ENCODE data around the gene SNX12. TPM values are rescaled to one million over a fixed set of nuclear protein-coding genes. Genes with fewer than 3 reads are reported as not detected.
"Not testable (repeated sequence)": the region's sequence is repeated elsewhere in the genome, so short reads cannot be mapped to it uniquely, and the experiment has no call there.

The SNX12 gene
- total RNA-seq, 1 experiment from 2014 or later: 48.4 TPM

DNA sequence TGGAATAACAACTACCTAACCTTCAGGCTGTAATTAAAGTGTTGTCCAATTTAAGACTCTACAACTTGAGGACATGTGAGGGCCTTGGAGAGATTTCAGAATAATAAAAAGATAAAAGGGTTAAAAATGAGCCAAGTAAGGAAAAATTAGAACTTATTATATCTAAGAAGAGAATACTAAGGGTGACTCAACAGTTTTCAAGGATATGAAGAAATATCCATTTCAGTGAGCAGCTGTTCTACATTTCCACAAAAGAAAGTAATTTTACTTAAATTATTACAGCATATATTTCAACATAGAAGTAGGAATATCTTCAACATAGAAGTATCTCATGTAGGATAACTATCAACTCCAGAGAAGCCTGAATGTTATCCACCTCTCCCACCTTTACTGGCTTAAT lies 11.3 kb downstream of the SNX12 start:
- intact Hi-C loops (cut with micrococcal nuclease): no loop called here
- POLR2A ChIA-PET (ENCODE audit: unreplicated experiment): no interaction called here
- no peak overlapping the region for H3K27ac ChIP-seq (ENCODE audit: low read length)

DNA sequence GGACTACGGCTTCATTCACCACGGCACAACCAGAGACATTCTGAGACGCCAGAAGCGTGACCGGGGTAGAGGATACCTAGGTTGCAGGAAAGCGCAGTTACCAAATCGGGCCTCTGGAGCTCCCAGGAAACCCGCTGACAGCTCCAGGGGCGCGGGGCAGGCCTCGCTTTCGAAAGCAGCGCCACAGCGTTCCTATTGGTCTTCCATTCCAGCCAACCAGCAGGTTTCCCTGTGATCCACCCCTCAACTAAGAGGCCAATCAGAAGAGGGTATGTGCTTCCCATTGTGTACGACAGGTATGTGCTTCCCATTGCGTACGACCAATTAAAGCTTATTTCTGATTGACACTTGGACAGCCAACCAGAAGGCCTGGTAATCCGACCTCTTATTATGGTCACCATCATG lies 14.9 kb downstream of the SNX12 start:
- ATAC-seq (no peak), DNase-seq (no peak)
- intact Hi-C loops (cut with micrococcal nuclease): no loop called here
- Histone ChIP-seq H3K4me2 (ENCODE audit: low read length) (no peak overlapping the region), H3K9me3 (ENCODE audit: low read length) (no peaks in the 10 kb centered on the region), H3K36me3 (ENCODE audit: low read depth, low read length) (no peaks in the 10 kb centered on the region; the same call in 1 of the 2 replicates), H3K27ac (ENCODE audit: low read length) (no peak overlapping the region), H3K27me3 (ENCODE audit: low read length) (no peaks in the 10 kb centered on the region), H3K9me2 (replicated peaks; ENCODE audit: low read length) (no peaks in the 10 kb centered on the region), H3K4me1 (ENCODE audit: insufficient read depth, low read length) (0 out of 2 replicates have a peak, but pooled peaks cover 11% of the 10 kb centered on the region), H3K9ac (ENCODE audit: low read length) (no peak overlapping the region), H3K79me2 (ENCODE audit: low read length) (no peaks in the 10 kb centered on the region), H3F3A (ENCODE audit: low read length, unreplicated experiment) (no peaks in the 10 kb centered on the region), H4K20me1 (ENCODE audit: low read length) (no peaks in the 10 kb centered on the region), H3K4me3 (ENCODE audit: low read length) (no peak overlapping the region), H2AFZ (ENCODE audit: low read length) (no peak overlapping the region)
- no TSS peak for BruUV-seq (replicated peaks)
- TF ChIP-seq EZH2phosphoT487 (IDR thresholded peaks at IDR 0.05; ENCODE audit: borderline replicate concordance, low read length) (no peak), CTCF (conservative IDR thresholded peaks at IDR 0.05; ENCODE audit: low read depth, low read length) (no peak)
- ChIA-PET POLR2A (ENCODE audit: unreplicated experiment) (no interaction called here), CTCF (no interaction called here)

More for the DNA sequence above, 11.3 kb downstream of the SNX12 start:
- Histone ChIP-seq H3K36me3 (ENCODE audit: low read depth, low read length) (no peaks in the 10 kb centered on the region; the same call in 1 of the 2 replicates), H3K9ac (ENCODE audit: low read length) (no peak overlapping the region), H4K20me1 (ENCODE audit: low read length) (no peaks in the 10 kb centered on the region), H3K4me3 (ENCODE audit: low read length) (no peak overlapping the region), H3F3A (ENCODE audit: low read length, unreplicated experiment) (no peaks in the 10 kb centered on the region), H3K9me2 (replicated peaks; ENCODE audit: low read length) (no peaks in the 10 kb centered on the region), H3K9me3 (ENCODE audit: low read length) (no peaks in the 10 kb centered on the region), H2AFZ (ENCODE audit: low read length) (no peak overlapping the region), H3K27me3 (ENCODE audit: low read length) (no peaks in the 10 kb centered on the region), H3K79me2 (ENCODE audit: low read length) (no peaks in the 10 kb centered on the region), H3K4me2 (ENCODE audit: low read length) (no peak overlapping the region), H3K4me1 (ENCODE audit: insufficient read depth, low read length) (0 out of 2 replicates have a peak, but pooled peaks cover 11% of the 10 kb centered on the region)
- ATAC-seq: no peak
- DNase-seq: no peak
- TF ChIP-seq EZH2phosphoT487 (IDR thresholded peaks at IDR 0.05; ENCODE audit: borderline replicate concordance, low read length) (no peak), CTCF (conservative IDR thresholded peaks at IDR 0.05; ENCODE audit: low read depth, low read length) (no peak), EZH2 (IDR thresholded peaks at IDR 0.05; ENCODE audit: low read length, unreplicated experiment) (no peak)
- BruUV-seq (replicated peaks): no TSS peak
- CTCF ChIA-PET: no interaction called here

GRCh38 chrX:71052721-71053120 lies 15.4 kb downstream of the SNX12 start:
- intact Hi-C loops (cut with micrococcal nuclease): no loop called here
- H3K4me2 ChIP-seq (ENCODE audit: low read length): no peak overlapping the region
- H3K27ac ChIP-seq (ENCODE audit: low read length): no peak overlapping the region
- no peak overlapping the region for H3K9ac ChIP-seq (ENCODE audit: low read length)
- no peaks in the 10 kb centered on the region; the same call in 1 of the 2 replicates for H3K36me3 ChIP-seq (ENCODE audit: low read depth, low read length)
- no peak for ATAC-seq
- TF ChIP-seq EZH2phosphoT487 (IDR thresholded peaks at IDR 0.05; ENCODE audit: borderline replicate concordance, low read length) (no peak), EZH2 (IDR thresholded peaks at IDR 0.05; ENCODE audit: low read length, unreplicated experiment) (no peak), CTCF (conservative IDR thresholded peaks at IDR 0.05; ENCODE audit: low read depth, low read length) (no peak)
- H3K4me3 ChIP-seq (ENCODE audit: low read length): no peak overlapping the region
- DNase-seq: no peak
- ChIA-PET POLR2A (ENCODE audit: unreplicated experiment) (no interaction called here), CTCF (no interaction called here)
- BruUV-seq (replicated peaks): no TSS peak
- H3F3A ChIP-seq (ENCODE audit: low read length, unreplicated experiment): no peaks in the 10 kb centered on the region
- H3K79me2 ChIP-seq (ENCODE audit: low read length): no peaks in the 10 kb centered on the region
- no peaks in the 10 kb centered on the region for H3K9me3 ChIP-seq (ENCODE audit: low read length)
- no peak overlapping the region for H2AFZ ChIP-seq (ENCODE audit: low read length)
- no peaks in the 10 kb centered on the region for H3K9me2 ChIP-seq (replicated peaks; ENCODE audit: low read length)
- 0 out of 2 replicates have a peak, but pooled peaks cover 11% of the 10 kb centered on the region for H3K4me1 ChIP-seq (ENCODE audit: insufficient read depth, low read length)
- no peaks in the 10 kb centered on the region for H3K27me3 ChIP-seq (ENCODE audit: low read length)
- H4K20me1 ChIP-seq (ENCODE audit: low read length): no peaks in the 10 kb centered on the region

- H3K4me2 ChIP-seq (ENCODE audit: low read length); H3K79me2 ChIP-seq (ENCODE audit: low read length); H3K9me2 ChIP-seq (replicated peaks; ENCODE audit: low read length); H3K4me1 ChIP-seq (ENCODE audit: insufficient read depth, low read length); H3K4me3 ChIP-seq (ENCODE audit: low read length); BruUV-seq (replicated peaks); H3K9ac ChIP-seq (ENCODE audit: low read length); H4K20me1 ChIP-seq (ENCODE audit: low read length); H3K9me3 ChIP-seq (ENCODE audit: low read length); H3K27me3 ChIP-seq (ENCODE audit: low read length); H2AFZ ChIP-seq (ENCODE audit: low read length); H3K27ac ChIP-seq (ENCODE audit: low read length); intact Hi-C loops (cut with micrococcal nuclease); POLR2A ChIA-PET (ENCODE audit: unreplicated experiment); CTCF ChIA-PET; ATAC-seq; H3K36me3 ChIP-seq (ENCODE audit: low read depth, low read length); H3F3A ChIP-seq (ENCODE audit: low read length, unreplicated experiment); DNase-seq: not testable (repeated sequence)
Observed at GRCh38 chrX:71047891-71048290, 20.2 kb downstream of the SNX12 start.

Measured in PC-3 (cell line).